ENCODE results near the gene USH2A. TPM values are rescaled to one million over a fixed set of nuclear protein-coding genes. Genes with fewer than 3 reads are reported as not detected.

The USH2A gene
- polyA plus RNA-seq, 1 of the 3 experiments (the other 2 are of a cell fraction), result under 0.01 TPM

GRCh38 chr1:216113181-216113580 is 310.1 kb downstream of the USH2A start (continued):
- TF ChIP-seq REST (IDR thresholded peaks at IDR 0.05; ENCODE audit: low read depth, low read length) (no peak), RXRA (IDR thresholded peaks at IDR 0.05; ENCODE audit: borderline replicate concordance, low read depth) (no peak)

GRCh38 chr1:216111842-216112241 is 311.4 kb downstream of the USH2A start:
- Histone ChIP-seq H3K9me3 (no peaks in the 10 kb centered on the region), H3K27me3 (ENCODE audit: insufficient read depth) (no peaks in the 10 kb centered on the region), H2AFZ (ENCODE audit: low read depth) (no peak overlapping the region), H4K20me1 (ENCODE audit: insufficient read depth) (no peaks in the 10 kb centered on the region), H3K27ac (ENCODE audit: low read depth in 2 of 2, low read length in 1 of 2) (no peak overlapping the region), H3K36me3 (replicated peaks in 1 of 2; ENCODE audit: control insufficient read depth in 1 of 2, insufficient read depth in 2 of 2, low read length in 1 of 2) (no peaks in the 10 kb centered on the region), H3K79me2 (ENCODE audit: insufficient read depth) (no peaks in the 10 kb centered on the region), H3K9me2 (no peaks in the 10 kb centered on the region), H3K9ac (no peak overlapping the region), H3K4me3 (ENCODE audit: low read depth in 2 of 2, low read length in 1 of 2) (no peak overlapping the region), H3K4me1 (ENCODE audit: control insufficient read depth in 1 of 2, insufficient read depth in 2 of 2, low read depth in 1 of 2, low read length in 1 of 2) (no peaks in the 10 kb centered on the region; a peak in 1 of 4 replicates), H3F3A (replicated peaks; ENCODE audit: insufficient read depth) (no peaks in the 10 kb centered on the region), H3K4me2 (no peak overlapping the region)
- no peak for DNase-seq
- CTCF ChIA-PET, result interaction anchor here (0.8 to 1.3 kb wide), 5 partner anchors 9 to 611 kb away, joined by 3 to 7 read pairs (median 3); no protein-coding TSS in a partner anchor
- TF ChIP-seq RAD21 (IDR thresholded peaks at IDR 0.05; ENCODE audit: low read length) (peak; percentile 36), REST (IDR thresholded peaks at IDR 0.05; ENCODE audit: low read depth, low read length) (no peak), CTCF (IDR thresholded peaks at IDR 0.05) (peak; percentile 53), TEAD4 (IDR thresholded peaks at IDR 0.05; ENCODE audit: borderline replicate concordance, insufficient read depth) (no peak)
- POLR2A ChIA-PET, result no interaction called here
- WGBS (ENCODE audit: low lambda C conversion rate), result 37% methylated on average over 2 of the region's 2 CpGs
